ENCODE measurements around the gene PDZRN4.

PDZRN4 gene

GRCh38 chr12:41193311-41193710 lies 5.2 kb downstream of the PDZRN4 start:
- no peaks in the 10 kb centered on the region for H3K9me3 Mint-ChIP-seq
- no peaks in the 10 kb centered on the region for H3K36me3 Mint-ChIP-seq
- peaks cover 22% of the 10 kb centered on the region for H3K27me3 Mint-ChIP-seq
- peaks cover 5% of the 10 kb centered on the region for H3K4me1 Mint-ChIP-seq
- H3K4me3 Mint-ChIP-seq: no peak overlapping the region
- no peak for DNase-seq
- no peak overlapping the region for H3K27ac Mint-ChIP-seq
- CTCF ChIA-PET: no interaction called here

- CTCF ChIA-PET: no interaction called here
- H3K4me3 Mint-ChIP-seq: no peak overlapping the region
- no peak overlapping the region for H3K27ac Mint-ChIP-seq
- H3K27me3 Mint-ChIP-seq: no peaks in the 10 kb centered on the region
- no peaks in the 10 kb centered on the region for H3K4me1 Mint-ChIP-seq
- DNase-seq: no peak
- H3K36me3 Mint-ChIP-seq: no peaks in the 10 kb centered on the region
- no peaks in the 10 kb centered on the region for H3K9me3 Mint-ChIP-seq
Observed at GRCh38 chr12:41202051-41202450, 13.9 kb downstream of the PDZRN4 start.

GRCh38 chr12:41205070-41205709 lies 17.1 kb downstream of the PDZRN4 start:
- Mint-ChIP-seq H3K9me3 (no peaks in the 10 kb centered on the region), H3K4me1 (no peaks in the 10 kb centered on the region), H3K4me3 (no peak overlapping the region), H3K36me3 (no peaks in the 10 kb centered on the region), H3K27me3 (no peaks in the 10 kb centered on the region), H3K27ac (no peak overlapping the region)
- CTCF ChIA-PET: no interaction called here
- no peak for DNase-seq

- Mint-ChIP-seq H3K27ac (no peak overlapping the region), H3K36me3 (no peaks in the 10 kb centered on the region), H3K4me3 (no peak overlapping the region), H3K4me1 (no peaks in the 10 kb centered on the region), H3K27me3 (no peaks in the 10 kb centered on the region), H3K9me3 (no peaks in the 10 kb centered on the region)
- CTCF ChIA-PET: no interaction called here
- DNase-seq: no peak
Observed at GRCh38 chr12:41206298-41206697, 18.2 kb downstream of the PDZRN4 start.

- Mint-ChIP-seq H3K4me3 (no peak overlapping the region), H3K4me1 (no peaks in the 10 kb centered on the region), H3K36me3 (no peaks in the 10 kb centered on the region), H3K9me3 (no peaks in the 10 kb centered on the region), H3K27me3 (no peaks in the 10 kb centered on the region), H3K27ac (no peak overlapping the region)
- CTCF ChIA-PET: no interaction called here
- no peak for DNase-seq
Observed at GRCh38 chr12:41211448-41211847, 23.3 kb downstream of the PDZRN4 start.

- no peak overlapping the region for H3K27ac Mint-ChIP-seq
- CTCF ChIA-PET: no interaction called here
- H3K4me1 Mint-ChIP-seq: no peaks in the 10 kb centered on the region
- H3K27me3 Mint-ChIP-seq: no peaks in the 10 kb centered on the region
- H3K9me3 Mint-ChIP-seq: no peaks in the 10 kb centered on the region
- DNase-seq: no peak
- no peak overlapping the region for H3K4me3 Mint-ChIP-seq
- H3K36me3 Mint-ChIP-seq: no peaks in the 10 kb centered on the region
Observed at GRCh38 chr12:41212625-41213024, 24.5 kb downstream of the PDZRN4 start.

GRCh38 chr12:41213107-41213506 lies 25.0 kb downstream of the PDZRN4 start:
- H3K9me3 Mint-ChIP-seq: no peaks in the 10 kb centered on the region
- no peak overlapping the region for H3K4me3 Mint-ChIP-seq
- no peaks in the 10 kb centered on the region for H3K27me3 Mint-ChIP-seq
- H3K36me3 Mint-ChIP-seq: no peaks in the 10 kb centered on the region
- DNase-seq: no peak
- H3K27ac Mint-ChIP-seq: no peak overlapping the region
- CTCF ChIA-PET: no interaction called here
- no peaks in the 10 kb centered on the region for H3K4me1 Mint-ChIP-seq

GRCh38 chr12:41213648-41214047 lies 25.5 kb downstream of the PDZRN4 start:
- CTCF ChIA-PET: no interaction called here
- H3K36me3 Mint-ChIP-seq: no peaks in the 10 kb centered on the region
- no peak overlapping the region for H3K27ac Mint-ChIP-seq
- no peak for DNase-seq
- H3K4me3 Mint-ChIP-seq: no peak overlapping the region
- H3K9me3 Mint-ChIP-seq: no peaks in the 10 kb centered on the region
- no peaks in the 10 kb centered on the region for H3K27me3 Mint-ChIP-seq
- H3K4me1 Mint-ChIP-seq: no peaks in the 10 kb centered on the region

GRCh38 chr12:41217727-41218126 lies 29.6 kb downstream of the PDZRN4 start:
- no peaks in the 10 kb centered on the region for H3K27me3 Mint-ChIP-seq
- no peaks in the 10 kb centered on the region for H3K36me3 Mint-ChIP-seq
- CTCF ChIA-PET: no interaction called here

GRCh38 chr12:41220931-41221330 lies 32.8 kb downstream of the PDZRN4 start:
- Mint-ChIP-seq H3K36me3 (no peaks in the 10 kb centered on the region), H3K9me3 (no peaks in the 10 kb centered on the region)

More at GRCh38 chr12:41217727-41218126, 29.6 kb downstream of the PDZRN4 start:
- Mint-ChIP-seq H3K27ac (no peak overlapping the region), H3K4me3 (no peak overlapping the region), H3K9me3 (no peaks in the 10 kb centered on the region), H3K4me1 (no peaks in the 10 kb centered on the region)
- DNase-seq: no peak

GRCh38 chr12:41221491-41221890 lies 33.4 kb downstream of the PDZRN4 start:
- DNase-seq: no peak
- Mint-ChIP-seq H3K27ac (no peak overlapping the region), H3K27me3 (no peaks in the 10 kb centered on the region), H3K4me1 (no peaks in the 10 kb centered on the region), H3K9me3 (no peaks in the 10 kb centered on the region), H3K36me3 (no peaks in the 10 kb centered on the region), H3K4me3 (no peak overlapping the region)
- CTCF ChIA-PET: no interaction called here

More at GRCh38 chr12:41220931-41221330, 32.8 kb downstream of the PDZRN4 start:
- Mint-ChIP-seq H3K27me3 (no peaks in the 10 kb centered on the region), H3K4me1 (no peaks in the 10 kb centered on the region), H3K4me3 (no peak overlapping the region), H3K27ac (no peak overlapping the region)
- CTCF ChIA-PET: no interaction called here
- no peak for DNase-seq

- no peak overlapping the region for H3K4me3 Mint-ChIP-seq
- CTCF ChIA-PET: no interaction called here
- no peaks in the 10 kb centered on the region for H3K27me3 Mint-ChIP-seq
- no peaks in the 10 kb centered on the region for H3K9me3 Mint-ChIP-seq
- no peak overlapping the region for H3K27ac Mint-ChIP-seq
- H3K4me1 Mint-ChIP-seq: no peaks in the 10 kb centered on the region
- no peaks in the 10 kb centered on the region for H3K36me3 Mint-ChIP-seq
- no peak for DNase-seq
Observed at GRCh38 chr12:41223600-41223999, 35.5 kb downstream of the PDZRN4 start.

- Mint-ChIP-seq H3K27me3 (no peaks in the 10 kb centered on the region), H3K36me3 (no peaks in the 10 kb centered on the region), H3K9me3 (no peaks in the 10 kb centered on the region), H3K4me1 (no peaks in the 10 kb centered on the region), H3K4me3 (no peak overlapping the region), H3K27ac (no peak overlapping the region)
- no peak for DNase-seq
- CTCF ChIA-PET: no interaction called here
Observed at GRCh38 chr12:41224066-41224465, 35.9 kb downstream of the PDZRN4 start.

GRCh38 chr12:41225179-41225578 lies 37.1 kb downstream of the PDZRN4 start:
- Mint-ChIP-seq H3K27ac (no peak overlapping the region), H3K4me1 (no peaks in the 10 kb centered on the region), H3K27me3 (no peaks in the 10 kb centered on the region), H3K9me3 (no peaks in the 10 kb centered on the region), H3K4me3 (no peak overlapping the region), H3K36me3 (no peaks in the 10 kb centered on the region)
- no peak for DNase-seq
- CTCF ChIA-PET: no interaction called here

- no peak overlapping the region for H3K4me3 Mint-ChIP-seq
- H3K27ac Mint-ChIP-seq: no peak overlapping the region
Observed at GRCh38 chr12:41228066-41228820, 40.1 kb downstream of the PDZRN4 start.

More at GRCh38 chr12:41228066-41228820, 40.1 kb downstream of the PDZRN4 start:
- no peaks in the 10 kb centered on the region for H3K27me3 Mint-ChIP-seq
- H3K4me1 Mint-ChIP-seq: no peaks in the 10 kb centered on the region
- no peak for DNase-seq
- CTCF ChIA-PET: no interaction called here
- H3K9me3 Mint-ChIP-seq: no peaks in the 10 kb centered on the region
- no peaks in the 10 kb centered on the region for H3K36me3 Mint-ChIP-seq
